ENCODE results near the gene ABLIM2.
"Not testable (repeated sequence)": the region's sequence is repeated elsewhere in the genome, so short reads cannot be mapped to it uniquely, and the experiment has no call there.

Gene ABLIM2

DNA sequence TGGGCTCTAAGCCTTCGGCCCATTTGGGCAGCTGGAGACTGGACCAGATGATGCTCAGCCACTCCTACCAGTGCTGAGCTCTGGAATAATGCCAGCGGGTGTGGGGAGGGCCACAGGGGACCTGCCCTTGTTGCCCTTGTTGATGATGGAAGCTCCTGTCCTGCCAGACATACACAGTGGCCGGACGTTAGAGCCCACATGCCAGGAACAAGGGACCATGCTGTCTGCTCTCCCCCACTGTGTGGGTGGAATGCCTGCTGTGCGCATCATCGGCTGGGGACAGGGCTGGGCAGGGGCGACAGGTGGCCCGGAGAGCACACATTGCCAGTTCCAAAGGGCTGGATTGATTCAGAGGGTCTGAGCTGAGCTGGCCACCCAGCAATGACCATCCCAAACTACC, 2.0 kb downstream of the ABLIM2 start:
- DNase-seq = no peak

GRCh38 chr4:8155660-8156421, 2.8 kb downstream of the ABLIM2 start:
- DNase-seq = no peak

GRCh38 chr4:8155048-8155447, 3.6 kb downstream of the ABLIM2 start:
- DNase-seq = no peak

GRCh38 chr4:8153441-8153840, 5.2 kb downstream of the ABLIM2 start:
- DNase-seq = no peak

- DNase-seq = no peak
Observed at GRCh38 chr4:8152865-8153257, 5.8 kb downstream of the ABLIM2 start.

DNA sequence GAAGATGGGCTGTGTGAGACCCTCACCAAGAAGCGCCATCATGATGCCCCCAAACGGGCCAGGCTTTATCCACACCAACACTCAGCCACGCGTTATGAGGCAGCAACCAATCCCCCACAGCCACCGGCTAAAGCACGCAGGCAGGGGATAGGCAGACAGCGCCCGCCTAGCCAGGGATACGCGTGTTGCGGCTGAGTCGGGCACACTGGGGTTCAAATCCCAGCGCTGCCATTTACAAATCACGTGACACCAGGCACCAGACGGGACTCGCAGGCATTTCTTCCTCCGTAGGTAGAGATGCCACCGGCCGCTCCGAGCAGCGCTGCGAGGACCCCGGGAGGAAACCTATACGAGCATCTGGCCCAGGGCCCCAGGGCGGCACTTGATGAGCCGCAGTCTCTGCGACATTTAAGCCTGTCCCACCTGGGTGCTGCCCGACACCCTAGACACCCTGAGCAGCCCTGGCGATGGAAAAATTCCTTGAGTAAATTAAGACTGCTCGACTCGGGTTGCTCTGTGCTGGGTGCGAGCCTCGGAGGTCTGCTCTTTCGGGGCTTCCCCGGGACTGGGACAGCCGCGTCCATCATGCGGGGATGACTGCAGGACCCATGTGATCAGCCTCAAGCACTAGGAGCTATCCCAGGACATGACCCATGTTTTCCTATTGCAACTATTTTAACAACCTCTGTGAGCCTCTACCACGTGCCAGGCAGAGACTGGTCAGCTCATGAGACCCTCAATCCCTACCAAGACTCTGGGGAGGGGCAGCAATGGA, 6.3 kb downstream of the ABLIM2 start:
- no peak for DNase-seq

DNA sequence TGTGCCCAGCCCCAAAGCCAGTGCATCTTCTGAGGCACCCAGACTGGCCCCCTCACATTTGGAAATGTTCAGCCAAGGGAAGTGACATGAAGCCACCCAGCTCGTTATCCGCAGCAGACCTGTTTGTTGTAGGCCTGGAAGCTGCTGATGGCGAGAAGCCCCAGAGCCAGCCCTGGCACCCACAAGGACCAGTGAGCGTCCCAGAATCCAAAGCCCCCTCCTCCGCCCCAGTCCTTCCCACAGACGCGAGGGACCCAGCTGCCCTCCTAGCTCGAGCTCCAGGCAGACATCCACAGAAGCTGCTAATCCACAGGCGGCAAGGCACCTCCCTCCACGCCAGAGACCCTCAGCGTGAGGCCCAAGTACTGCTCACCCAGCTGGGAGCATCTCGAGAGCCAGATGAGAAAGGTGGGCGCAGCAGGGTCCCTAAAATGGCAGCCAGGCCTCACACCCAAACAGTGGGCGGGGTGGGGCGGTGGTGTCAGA, 7.4 kb downstream of the ABLIM2 start:
- DNase-seq = no peak

- no peak for DNase-seq
Observed at GRCh38 chr4:8150152-8151090, 8.2 kb downstream of the ABLIM2 start.

DNA sequence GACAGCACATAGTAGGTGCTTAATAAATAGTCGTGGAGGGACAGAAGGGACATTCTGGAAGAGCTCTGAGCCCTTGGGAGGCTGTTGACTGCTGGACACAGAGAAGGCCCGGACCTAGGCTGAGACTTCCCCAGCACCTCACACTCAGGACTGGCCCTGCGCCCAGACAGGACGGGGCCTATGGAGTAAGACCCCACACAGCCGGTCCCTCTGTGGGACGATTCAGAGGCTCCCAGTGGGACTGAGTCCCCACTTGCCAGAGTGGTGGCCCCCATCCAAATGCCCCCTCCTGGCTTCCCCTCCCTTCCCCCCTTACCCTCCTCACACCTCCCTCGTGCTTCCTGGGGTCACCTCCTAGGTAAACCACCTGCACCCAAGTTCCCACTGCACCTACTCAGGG, 8.9 kb downstream of the ABLIM2 start:
- no peak for DNase-seq

GRCh38 chr4:8148785-8149435, 9.7 kb downstream of the ABLIM2 start:
- DNase-seq = no peak

DNA sequence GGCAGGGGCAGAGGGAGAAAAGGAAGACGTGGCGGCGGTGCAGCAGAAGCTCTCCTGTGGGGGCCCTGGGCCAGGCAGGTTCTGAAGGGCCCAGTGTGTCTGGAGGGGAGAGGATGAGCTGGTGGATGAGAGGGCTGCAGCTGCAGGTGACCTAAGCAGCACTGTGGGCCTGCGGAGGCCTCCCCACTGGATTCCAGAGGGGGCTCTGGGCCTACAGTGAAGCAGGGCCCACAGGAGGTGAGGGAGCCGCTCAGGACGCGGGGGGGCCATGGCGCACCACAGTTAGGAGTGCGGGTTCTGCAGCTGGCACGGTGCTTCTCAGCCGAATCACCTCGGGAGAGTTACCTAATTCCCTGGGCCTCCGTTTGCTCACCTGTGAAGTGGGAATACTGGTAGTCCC, 10.5 kb downstream of the ABLIM2 start:
- DNase-seq = no peak

DNA sequence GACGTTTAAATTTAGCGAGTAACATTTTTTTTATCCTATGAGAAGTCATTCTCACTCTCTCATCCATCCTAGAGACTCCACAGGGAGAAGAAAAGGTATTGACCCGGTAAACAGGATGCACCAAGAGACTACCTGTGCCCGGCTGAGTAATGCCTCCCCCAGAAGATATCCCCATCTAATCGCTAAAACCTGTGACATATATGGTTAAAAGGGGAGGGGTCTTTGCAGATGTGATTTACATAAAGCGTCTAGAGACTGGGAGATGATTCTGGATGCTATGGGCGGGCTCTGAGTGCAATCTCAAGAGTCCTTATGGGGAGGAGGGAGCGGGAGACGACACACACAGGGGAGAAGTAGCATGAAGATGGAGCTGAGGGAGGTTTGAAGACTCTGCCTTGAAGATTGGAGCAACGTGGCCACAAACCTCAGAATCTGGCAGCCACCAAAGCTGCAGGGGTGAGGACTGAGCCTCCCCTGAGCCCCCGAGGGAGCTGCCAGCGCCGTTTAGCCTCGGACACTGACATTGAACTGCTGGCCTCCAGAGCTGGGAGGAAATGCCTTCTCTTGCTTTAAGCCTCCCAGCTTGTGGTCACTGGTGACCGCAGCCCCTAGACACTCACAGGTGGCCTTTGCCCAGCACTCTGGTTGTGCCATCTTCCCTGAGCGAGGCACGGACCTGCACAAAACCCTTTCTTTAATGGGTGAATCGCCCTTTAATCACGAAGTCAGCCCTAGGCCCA, 11.2 kb downstream of the ABLIM2 start:
- no peak for DNase-seq

- no peak for DNase-seq
Observed at GRCh38 chr4:8146157-8146556, 12.5 kb downstream of the ABLIM2 start.

DNA sequence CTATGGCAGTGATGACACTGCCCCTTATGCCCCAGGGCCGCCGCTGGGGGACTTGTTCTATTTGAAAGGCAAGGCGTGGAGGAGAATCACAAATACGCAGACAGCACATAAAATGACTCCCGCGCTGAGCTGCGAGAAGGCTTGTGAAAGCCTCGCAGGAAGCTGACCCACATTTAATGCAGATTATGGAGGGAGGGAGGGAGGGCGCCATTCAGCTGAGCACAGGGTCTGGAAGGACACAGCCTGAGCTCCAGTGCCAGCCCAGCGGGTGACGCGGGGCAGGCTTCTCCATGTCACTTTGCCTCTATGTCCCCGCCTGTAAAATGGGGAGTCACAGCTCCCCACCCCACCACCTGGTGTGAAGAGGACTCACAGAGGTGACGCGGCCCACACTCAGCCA, 14.3 kb downstream of the ABLIM2 start:
- no peak for DNase-seq

GRCh38 chr4:8143392-8144140, 15.0 kb downstream of the ABLIM2 start:
- no peak for DNase-seq

DNA sequence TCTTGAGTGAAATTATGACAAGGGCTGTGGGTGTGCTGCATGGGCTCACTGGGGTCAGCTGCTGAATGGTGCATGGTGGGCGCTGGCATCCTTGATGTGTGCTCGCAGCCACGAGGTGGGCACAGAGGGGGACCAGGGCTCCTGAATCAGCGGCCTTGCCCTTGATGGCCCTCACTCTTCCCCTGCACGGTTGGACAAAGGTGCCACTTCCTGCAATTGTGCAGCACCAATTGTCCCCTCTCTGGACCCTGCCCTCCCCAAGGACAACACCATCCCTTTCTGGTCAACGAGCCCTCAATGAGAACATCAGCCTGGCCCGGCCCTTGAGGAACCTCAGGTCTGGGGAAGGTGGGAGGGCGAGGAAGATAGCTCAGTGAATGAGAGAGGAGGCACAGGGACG, 16.1 kb downstream of the ABLIM2 start:
- no peak for DNase-seq

- DNase-seq = no peak
Observed at GRCh38 chr4:8141935-8142334, 16.7 kb downstream of the ABLIM2 start.

DNA sequence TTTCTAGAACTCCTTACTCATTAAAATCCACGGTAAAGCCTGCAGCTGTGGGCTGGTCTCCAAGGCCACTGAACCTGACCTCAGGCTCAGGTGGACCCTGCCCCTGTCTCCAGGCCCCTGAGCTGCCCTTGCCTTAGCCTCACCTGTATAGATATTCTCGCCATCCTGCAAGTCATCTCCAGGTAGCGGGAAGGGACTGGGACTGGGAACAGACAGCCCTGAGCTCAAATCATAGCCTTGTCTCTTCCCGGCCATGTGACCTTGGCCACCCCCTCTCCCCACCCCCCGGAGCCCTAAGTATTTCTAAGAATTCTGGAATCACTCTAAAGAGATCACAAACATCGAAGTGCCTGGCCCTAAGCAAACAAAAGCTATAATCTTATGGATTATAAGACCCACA, 17.7 kb downstream of the ABLIM2 start:
- no peak for DNase-seq

DNA sequence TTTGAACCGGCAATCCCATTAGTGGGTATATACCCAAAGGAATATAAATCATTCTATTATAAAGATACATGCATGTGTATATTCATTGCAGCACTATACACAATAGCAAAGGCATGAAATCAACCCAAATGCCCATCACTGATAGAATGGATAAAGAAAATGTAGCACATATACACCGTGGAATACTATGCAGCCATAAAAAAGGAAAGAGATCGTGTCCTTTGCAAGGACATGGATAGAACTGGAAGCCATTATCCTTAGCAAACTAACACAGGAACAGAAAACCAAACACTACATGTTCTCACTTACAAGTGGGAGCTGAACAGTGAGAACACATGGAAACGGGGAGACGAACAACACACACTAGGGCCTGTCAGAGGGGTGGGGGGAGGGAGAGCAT, 18.9 kb downstream of the ABLIM2 start:
- DNase-seq = not testable (repeated sequence)

- no peak for DNase-seq
Observed at GRCh38 chr4:8136972-8137710, 21.5 kb downstream of the ABLIM2 start.

All from CD4-positive, alpha-beta T cell treated with Interleukin-21 for 1 hour (primary cell).